ENCODE measurements around the gene ENDOV.

Gene ENDOV

GRCh38 chr17:80425835-80426426, 11.0 kb downstream of the ENDOV start:
- H3K27ac ChIP-seq (ENCODE audit: low read depth, low read length, severe bottlenecking) = no peak overlapping the region
- no peak overlapping the region for H3K4me3 ChIP-seq (ENCODE audit: extremely low read depth, insufficient read depth, low read length, poor library complexity, severe bottlenecking)
- H3K36me3 ChIP-seq (ENCODE audit: control insufficient read depth, insufficient read depth, low read length) = no peaks in the 10 kb centered on the region
- peaks cover 5% of the 10 kb centered on the region for H3K4me1 ChIP-seq (ENCODE audit: control insufficient read depth, insufficient read depth, low read length, poor library complexity, severe bottlenecking)
- H3K9me3 ChIP-seq (ENCODE audit: control insufficient read depth, low read length) = no peaks in the 10 kb centered on the region
- 90 to 94% methylated on average over 8 to 9 of the region's 9 CpGs for WGBS, 2 experiments (ENCODE audit: insufficient coverage in 2 of 2)

- Histone ChIP-seq H3K4me3 (ENCODE audit: extremely low read depth, insufficient read depth, low read length, poor library complexity, severe bottlenecking) (no peak overlapping the region), H3K36me3 (ENCODE audit: control insufficient read depth, insufficient read depth, low read length) (no peaks in the 10 kb centered on the region), H3K27ac (ENCODE audit: low read depth, low read length, severe bottlenecking) (no peak overlapping the region), H3K9me3 (ENCODE audit: control insufficient read depth, low read length) (no peaks in the 10 kb centered on the region), H3K4me1 (ENCODE audit: control insufficient read depth, insufficient read depth, low read length, poor library complexity, severe bottlenecking) (peaks cover 5% of the 10 kb centered on the region)
- WGBS, 2 experiments (ENCODE audit: insufficient coverage in 2 of 2) = 46 to 48% methylated on average over 22 to 23 of the region's 24 CpGs
These were observed 11.8 kb downstream of the ENDOV start for GRCh38 chr17:80426671-80427326.

GRCh38 chr17:80427366-80428282, 12.7 kb downstream of the ENDOV start:
- Histone ChIP-seq H3K36me3 (ENCODE audit: control insufficient read depth, insufficient read depth, low read length) (no peaks in the 10 kb centered on the region), H3K9me3 (ENCODE audit: control insufficient read depth, low read length) (no peaks in the 10 kb centered on the region), H3K4me3 (ENCODE audit: extremely low read depth, insufficient read depth, low read length, poor library complexity, severe bottlenecking) (no peak overlapping the region), H3K27ac (ENCODE audit: low read depth, low read length, severe bottlenecking) (no peak overlapping the region), H3K4me1 (ENCODE audit: control insufficient read depth, insufficient read depth, low read length, poor library complexity, severe bottlenecking) (peaks cover 5% of the 10 kb centered on the region)
- 85% methylated on average over 21 to 24 of the region's 27 CpGs for WGBS, 2 experiments (ENCODE audit: insufficient coverage in 2 of 2)

DNA sequence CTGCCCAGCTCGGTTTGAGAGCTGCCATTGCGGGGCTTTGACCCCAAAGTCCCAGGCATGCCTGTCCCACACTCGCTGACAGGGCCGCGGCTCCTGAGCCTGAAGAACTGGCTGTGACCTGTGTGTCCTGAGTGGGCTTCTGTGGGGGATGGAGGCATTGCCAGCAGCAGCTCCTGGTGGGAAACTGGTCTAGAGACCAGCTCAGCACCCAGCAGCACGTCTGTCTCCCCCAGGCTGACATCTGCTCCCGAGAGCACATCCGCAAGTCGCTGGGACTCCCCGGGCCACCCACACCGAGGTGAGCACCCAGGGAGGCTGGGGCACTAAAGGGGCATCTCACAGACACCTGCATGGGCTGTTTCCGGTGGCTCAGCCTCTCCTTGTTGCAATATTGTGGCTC, 13.4 kb downstream of the ENDOV start:
- Histone ChIP-seq H3K9me3 (ENCODE audit: control insufficient read depth, low read length) (no peaks in the 10 kb centered on the region), H3K4me3 (ENCODE audit: extremely low read depth, insufficient read depth, low read length, poor library complexity, severe bottlenecking) (no peak overlapping the region), H3K4me1 (ENCODE audit: control insufficient read depth, insufficient read depth, low read length, poor library complexity, severe bottlenecking) (peaks cover 5% of the 10 kb centered on the region), H3K27ac (ENCODE audit: low read depth, low read length, severe bottlenecking) (no peak overlapping the region), H3K36me3 (ENCODE audit: control insufficient read depth, insufficient read depth, low read length) (no peaks in the 10 kb centered on the region)
- WGBS, 2 experiments (ENCODE audit: insufficient coverage in 2 of 2) = 88 to 91% methylated on average over 12 of the region's 12 CpGs

GRCh38 chr17:80428796-80429195, 13.8 kb downstream of the ENDOV start:
- H3K27ac ChIP-seq (ENCODE audit: low read depth, low read length, severe bottlenecking) = no peak overlapping the region
- H3K4me3 ChIP-seq (ENCODE audit: extremely low read depth, insufficient read depth, low read length, poor library complexity, severe bottlenecking) = no peak overlapping the region
- no peaks in the 10 kb centered on the region for H3K9me3 ChIP-seq (ENCODE audit: control insufficient read depth, low read length)
- 88 to 91% methylated on average over 7 to 9 of the region's 11 CpGs for WGBS, 2 experiments (ENCODE audit: insufficient coverage in 2 of 2)
- peaks cover 5% of the 10 kb centered on the region for H3K4me1 ChIP-seq (ENCODE audit: control insufficient read depth, insufficient read depth, low read length, poor library complexity, severe bottlenecking)
- H3K36me3 ChIP-seq (ENCODE audit: control insufficient read depth, insufficient read depth, low read length) = no peaks in the 10 kb centered on the region

DNA sequence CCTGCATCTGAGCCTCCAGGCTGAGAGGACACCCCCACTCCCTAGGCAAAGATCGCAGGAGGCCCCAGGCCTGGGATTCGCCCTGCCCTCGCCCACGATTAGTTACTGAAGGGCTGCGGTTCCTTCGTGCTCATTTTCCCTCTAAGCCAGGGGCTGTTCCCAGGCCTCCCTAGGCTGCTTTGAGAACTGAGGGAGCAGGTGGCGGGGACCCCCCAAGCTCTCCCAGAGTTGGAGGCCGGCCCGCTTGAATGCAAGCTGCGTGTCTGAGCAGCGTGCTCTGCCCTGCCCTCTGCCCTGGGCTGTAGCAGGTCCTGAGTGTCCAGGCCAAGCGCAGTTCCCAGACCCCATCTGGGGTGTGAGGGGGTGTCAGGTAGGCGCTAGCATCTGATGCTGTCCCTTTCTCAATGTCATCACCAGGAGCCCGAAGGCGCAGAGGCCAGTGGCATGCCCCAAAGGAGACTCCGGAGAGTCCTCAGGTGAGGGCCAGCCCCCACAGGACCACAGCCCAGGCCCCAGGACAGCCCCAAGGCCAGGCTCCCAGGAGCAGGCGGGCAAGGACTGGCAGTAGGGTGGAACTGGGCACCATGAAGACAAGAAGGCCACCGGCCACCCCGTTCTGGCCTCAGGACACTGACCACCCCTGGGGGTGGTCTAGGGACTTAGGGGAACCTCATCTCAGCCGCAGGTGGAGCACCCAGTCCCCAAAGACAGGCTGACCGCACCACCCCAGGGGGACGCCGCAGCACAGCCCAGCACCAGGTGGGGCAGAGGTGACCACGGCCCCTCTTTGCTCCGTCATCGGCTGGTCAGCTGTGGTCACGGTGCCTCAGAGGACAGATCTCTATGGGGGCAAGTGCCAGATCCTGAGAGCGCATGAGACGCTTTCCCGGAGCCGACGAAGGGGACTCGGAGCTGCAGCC, 14.6 kb downstream of the ENDOV start:
- no peak overlapping the region for H3K4me3 ChIP-seq (ENCODE audit: extremely low read depth, insufficient read depth, low read length, poor library complexity, severe bottlenecking)
- H3K27ac ChIP-seq (ENCODE audit: low read depth, low read length, severe bottlenecking) = no peak overlapping the region
- no peaks in the 10 kb centered on the region for H3K36me3 ChIP-seq (ENCODE audit: control insufficient read depth, insufficient read depth, low read length)
- H3K4me1 ChIP-seq (ENCODE audit: control insufficient read depth, insufficient read depth, low read length, poor library complexity, severe bottlenecking) = peaks cover 5% of the 10 kb centered on the region
- WGBS, 2 experiments (ENCODE audit: insufficient coverage in 2 of 2) = 89 to 94% methylated on average over 27 to 28 of the region's 33 CpGs
- no peaks in the 10 kb centered on the region for H3K9me3 ChIP-seq (ENCODE audit: control insufficient read depth, low read length)

GRCh38 chr17:80430446-80431245, 15.7 kb downstream of the ENDOV start:
- no peak overlapping the region for H3K4me3 ChIP-seq (ENCODE audit: extremely low read depth, insufficient read depth, low read length, poor library complexity, severe bottlenecking)

GRCh38 chr17:80431246-80432195, 16.6 kb downstream of the ENDOV start:
- 87 to 90% methylated on average over 27 to 29 of the region's 29 CpGs for WGBS, 2 experiments (ENCODE audit: insufficient coverage in 2 of 2)
- no peak overlapping the region for H3K27ac ChIP-seq (ENCODE audit: low read depth, low read length, severe bottlenecking)
- no peaks in the 10 kb centered on the region for H3K36me3 ChIP-seq (ENCODE audit: control insufficient read depth, insufficient read depth, low read length)
- H3K4me1 ChIP-seq (ENCODE audit: control insufficient read depth, insufficient read depth, low read length, poor library complexity, severe bottlenecking) = peaks cover 5% of the 10 kb centered on the region
- H3K9me3 ChIP-seq (ENCODE audit: control insufficient read depth, low read length) = no peaks in the 10 kb centered on the region
- H3K4me3 ChIP-seq (ENCODE audit: extremely low read depth, insufficient read depth, low read length, poor library complexity, severe bottlenecking) = no peak overlapping the region

More at GRCh38 chr17:80430446-80431245, 15.7 kb downstream of the ENDOV start:
- peaks cover 5% of the 10 kb centered on the region for H3K4me1 ChIP-seq (ENCODE audit: control insufficient read depth, insufficient read depth, low read length, poor library complexity, severe bottlenecking)
- H3K9me3 ChIP-seq (ENCODE audit: control insufficient read depth, low read length) = no peaks in the 10 kb centered on the region
- H3K27ac ChIP-seq (ENCODE audit: low read depth, low read length, severe bottlenecking) = no peak overlapping the region
- H3K36me3 ChIP-seq (ENCODE audit: control insufficient read depth, insufficient read depth, low read length) = no peaks in the 10 kb centered on the region
- WGBS, 2 experiments (ENCODE audit: insufficient coverage in 2 of 2) = 83 to 86% methylated on average over 10 to 13 of the region's 15 CpGs

DNA sequence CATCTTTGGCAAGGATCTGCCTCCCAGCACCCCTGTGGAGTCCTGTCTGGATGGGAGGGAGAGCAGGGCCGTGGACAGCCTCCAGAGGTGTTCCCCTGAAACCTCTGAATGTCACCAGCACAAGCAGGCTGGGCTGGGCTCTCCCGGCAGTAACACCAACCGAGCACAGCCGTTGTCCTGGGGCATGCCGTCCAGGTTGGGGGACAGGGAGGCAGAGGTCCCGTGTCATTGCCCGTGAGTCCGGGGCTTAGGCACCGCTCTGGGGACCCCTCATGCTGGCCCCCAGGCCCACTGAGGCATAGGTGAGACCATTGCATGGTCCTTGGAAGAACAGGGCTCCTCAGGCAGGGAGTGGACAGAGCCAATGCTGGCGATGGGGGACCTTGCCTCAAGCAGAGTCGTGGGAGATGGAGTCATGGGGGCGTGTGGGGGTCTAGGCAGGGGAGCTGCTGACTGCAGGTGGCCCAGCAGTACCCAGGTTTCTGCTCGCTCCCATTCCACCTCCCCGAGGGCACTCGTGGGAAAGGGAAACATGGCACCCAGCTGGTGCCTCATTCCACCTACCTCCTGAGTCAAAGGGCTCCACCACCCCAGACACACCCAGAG, 17.5 kb downstream of the ENDOV start:
- Histone ChIP-seq H3K27ac (ENCODE audit: low read depth, low read length, severe bottlenecking) (no peak overlapping the region), H3K36me3 (ENCODE audit: control insufficient read depth, insufficient read depth, low read length) (no peaks in the 10 kb centered on the region), H3K9me3 (ENCODE audit: control insufficient read depth, low read length) (no peaks in the 10 kb centered on the region), H3K4me3 (ENCODE audit: extremely low read depth, insufficient read depth, low read length, poor library complexity, severe bottlenecking) (no peak overlapping the region), H3K4me1 (ENCODE audit: control insufficient read depth, insufficient read depth, low read length, poor library complexity, severe bottlenecking) (peaks cover 3% of the 10 kb centered on the region)
- 75 to 80% methylated on average over 12 to 15 of the region's 15 CpGs for WGBS, 2 experiments (ENCODE audit: insufficient coverage in 2 of 2)

Data from mesodermal cell (in vitro differentiated cells).